GM19463 (cell line): ENCODE results near the gene SERPIND1.
"Not testable (repeated sequence)": the region's sequence is repeated elsewhere in the genome, so short reads cannot be mapped to it uniquely, and the experiment has no call there.

Source experiments
- ATAC-seq: cut with Tn5 transposase; IDR thresholded peaks from one replicate; pipeline ENCODE4 v1.9.1; 2021; ENCODE audit warnings: mild to moderate bottlenecking, moderate library complexity; ENCODE audit not compliant: unreplicated experiment

The SERPIND1 gene

DNA sequence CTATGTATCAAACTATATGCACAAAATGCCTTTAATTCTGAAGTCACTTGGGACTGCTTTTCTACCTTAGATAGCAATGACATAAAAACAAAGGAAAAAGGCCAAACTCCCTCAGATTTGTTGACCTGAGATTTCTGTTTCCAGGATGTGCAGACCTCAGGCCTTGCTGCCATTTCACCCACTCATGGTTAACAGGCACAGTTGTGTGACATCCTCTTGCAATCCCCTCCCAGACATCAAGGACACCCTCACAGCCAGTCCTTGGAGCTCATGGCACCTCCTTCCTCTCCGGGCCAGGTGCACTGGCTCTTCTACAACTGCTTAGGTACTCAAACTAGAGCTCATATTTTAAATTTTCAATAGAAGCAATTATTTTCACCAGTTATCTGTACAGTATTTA lies 37.3 kb downstream of the SERPIND1 start:
- ATAC-seq: no peak

DNA sequence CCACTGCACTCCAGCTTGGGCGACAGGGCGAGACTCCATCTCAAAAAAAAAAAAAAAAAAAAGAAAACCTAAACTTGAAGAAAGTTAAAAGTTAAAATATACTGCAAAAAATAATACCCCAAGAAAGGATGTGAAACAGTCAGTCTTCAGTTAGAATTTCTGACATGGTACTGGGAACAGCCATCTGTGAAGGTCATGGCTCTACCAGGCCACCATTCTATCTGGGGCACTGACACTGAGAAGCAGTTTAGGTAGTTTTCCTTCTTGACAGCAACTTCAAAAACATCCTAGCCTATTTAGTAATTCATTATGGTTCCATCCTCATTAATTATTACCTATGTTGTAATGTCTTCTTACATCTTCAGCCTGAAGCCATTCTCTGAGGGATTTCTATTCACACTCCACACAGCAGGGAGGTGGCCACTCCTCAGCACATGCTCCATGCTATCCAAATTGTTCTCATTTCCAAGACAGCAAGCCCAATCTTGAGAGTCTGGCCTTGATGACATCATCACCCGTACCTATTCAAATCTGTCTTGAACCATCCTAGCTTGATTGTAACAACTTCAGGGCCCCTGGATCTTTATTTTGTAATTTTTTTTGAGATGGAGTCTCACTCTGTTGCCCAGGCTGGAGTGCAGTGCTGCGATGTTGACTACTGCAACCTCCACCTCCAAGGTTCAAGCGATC lies 38.2 kb downstream of the SERPIND1 start:
- no peak for ATAC-seq

- no peak for ATAC-seq
Measured at GRCh38 chr22:20813056-20813455, 39.1 kb downstream of the SERPIND1 start.

DNA sequence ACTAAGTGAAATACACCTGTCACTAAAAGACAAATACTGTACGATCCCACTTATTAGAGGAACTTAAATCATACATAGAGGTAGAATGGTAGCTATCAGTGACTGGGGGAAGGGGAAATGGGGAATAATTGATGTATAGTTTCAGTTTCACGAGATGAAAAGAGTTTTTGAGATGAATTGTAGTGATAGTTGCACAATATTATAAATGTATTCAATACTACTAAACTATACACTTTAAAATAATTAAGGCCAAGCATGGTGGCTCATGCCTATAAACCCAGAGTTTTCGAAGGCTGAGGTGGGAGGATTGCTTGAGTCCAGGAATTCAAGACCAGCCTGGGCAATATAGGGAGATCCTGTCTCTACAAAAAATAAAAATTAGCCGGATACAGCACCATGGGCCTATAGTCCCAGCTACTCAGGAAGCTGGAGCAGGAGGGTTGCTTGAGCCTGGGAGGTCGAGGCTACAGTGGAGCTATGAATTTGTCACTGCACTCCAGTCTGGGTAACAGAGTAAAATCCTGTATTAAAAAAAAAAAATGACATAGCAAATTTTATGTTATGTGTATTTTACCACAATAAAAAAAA lies 40.4 kb downstream of the SERPIND1 start:
- ATAC-seq: no peak

DNA sequence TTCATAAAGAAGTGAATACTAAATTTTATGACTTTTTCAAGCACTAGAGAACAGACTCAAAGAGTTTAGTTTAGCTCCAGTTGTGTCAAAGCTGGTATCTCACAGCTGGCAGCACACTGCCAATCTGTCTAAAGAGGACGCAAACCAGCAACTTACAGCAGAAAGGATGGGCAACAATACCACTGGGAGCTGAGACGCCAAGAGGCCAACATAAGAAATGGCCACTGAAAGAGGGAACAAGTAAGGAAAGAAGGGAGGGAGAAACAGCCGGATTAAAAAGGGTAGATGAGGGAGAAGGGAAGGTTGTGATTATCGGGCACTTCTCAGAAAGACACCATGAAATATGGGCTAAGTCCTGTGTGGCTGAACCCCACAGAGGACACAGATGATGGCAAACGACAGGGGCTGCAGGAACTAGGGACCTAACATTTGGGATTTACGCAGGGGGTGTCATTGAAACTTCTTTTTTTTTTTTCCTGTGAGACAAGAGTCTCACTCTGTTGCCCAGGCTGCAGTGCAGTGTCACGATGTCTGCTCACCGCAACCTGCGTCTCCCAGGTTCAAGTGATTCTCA lies 41.7 kb downstream of the SERPIND1 start:
- no peak for ATAC-seq

DNA sequence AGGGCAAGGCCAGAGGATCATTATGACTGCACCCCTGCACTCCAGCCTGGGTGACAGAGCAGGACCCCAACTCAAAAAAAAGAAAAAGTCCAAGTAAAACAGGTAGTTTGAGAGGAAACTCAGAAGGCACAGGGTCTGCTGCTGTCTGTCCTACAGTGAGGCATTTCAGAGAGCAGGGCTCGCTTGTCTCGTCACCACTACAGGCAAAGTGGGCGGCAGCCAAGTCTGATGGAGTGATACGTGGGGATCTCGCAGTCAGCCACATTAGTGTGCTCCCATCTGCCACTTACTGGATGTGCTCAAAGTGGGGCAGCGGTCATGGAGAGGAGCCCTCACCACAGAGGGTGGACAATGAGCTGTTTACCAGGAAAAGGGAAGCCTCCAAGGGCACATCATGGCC lies 42.6 kb downstream of the SERPIND1 start:
- no peak for ATAC-seq

DNA sequence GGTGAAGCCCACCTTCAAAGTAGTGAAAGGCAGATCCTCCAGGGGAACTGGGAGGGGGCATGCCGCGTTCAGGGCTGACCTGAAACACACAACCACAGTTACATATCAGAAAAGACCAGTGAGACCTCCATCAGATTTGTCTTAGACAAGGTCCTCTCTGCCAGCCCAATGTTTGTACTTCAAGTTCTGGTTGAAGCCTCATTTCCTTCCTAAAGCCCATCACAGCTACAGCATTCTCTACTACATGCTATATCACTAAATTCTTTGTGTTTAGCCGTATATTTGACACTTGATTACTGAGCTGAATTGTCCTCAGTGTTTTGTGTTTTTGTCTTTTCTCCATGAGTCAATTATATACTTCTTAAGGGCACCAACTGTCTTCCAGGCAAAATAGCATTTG lies 44.6 kb downstream of the SERPIND1 start:
- no peak for ATAC-seq

DNA sequence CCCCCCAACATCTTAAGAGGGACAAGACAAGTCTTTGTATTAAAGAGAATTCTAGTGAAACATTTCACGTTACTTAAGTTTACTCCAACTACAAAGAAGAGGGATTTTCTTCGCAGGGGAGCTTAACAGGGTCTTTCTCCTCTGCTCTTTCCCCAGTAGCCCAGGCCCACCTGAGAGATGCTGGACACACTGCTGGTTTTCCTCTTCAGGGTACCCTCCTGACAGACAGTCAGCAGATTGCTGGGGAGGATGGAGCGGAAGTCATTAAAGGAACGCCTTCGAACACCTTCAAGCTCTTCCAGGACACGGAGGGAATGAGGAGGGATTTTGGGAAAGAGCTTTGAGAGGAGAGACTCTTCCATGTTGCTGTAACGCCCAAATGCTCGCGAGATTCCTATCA lies 45.6 kb downstream of the SERPIND1 start:
- no peak for ATAC-seq

DNA sequence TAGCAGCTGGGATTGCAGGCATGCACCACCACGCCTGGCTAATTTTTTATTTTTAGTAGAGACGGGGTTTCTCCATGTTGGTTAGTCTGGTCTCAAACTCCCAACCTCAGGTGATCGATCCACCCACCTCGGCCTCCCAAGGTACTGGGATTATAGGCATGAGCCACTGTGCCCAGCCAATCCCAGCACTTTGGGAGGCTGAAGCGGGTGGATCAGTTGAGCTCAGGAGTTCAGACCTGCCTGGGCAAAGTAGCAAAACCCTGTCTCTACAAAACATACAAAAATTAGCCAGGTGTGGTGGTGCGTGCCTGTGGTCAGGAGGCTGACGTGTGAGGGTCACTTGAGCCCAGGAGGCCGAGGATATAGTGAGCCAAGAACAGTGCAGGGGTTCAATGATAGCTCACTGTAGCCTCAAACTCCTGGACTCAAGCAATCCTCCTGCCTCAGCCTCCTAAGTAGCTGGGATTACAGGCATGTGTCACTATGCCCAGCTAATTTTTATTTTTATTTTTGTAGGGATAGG lies 47.9 kb downstream of the SERPIND1 start:
- ATAC-seq: not testable (repeated sequence)

DNA sequence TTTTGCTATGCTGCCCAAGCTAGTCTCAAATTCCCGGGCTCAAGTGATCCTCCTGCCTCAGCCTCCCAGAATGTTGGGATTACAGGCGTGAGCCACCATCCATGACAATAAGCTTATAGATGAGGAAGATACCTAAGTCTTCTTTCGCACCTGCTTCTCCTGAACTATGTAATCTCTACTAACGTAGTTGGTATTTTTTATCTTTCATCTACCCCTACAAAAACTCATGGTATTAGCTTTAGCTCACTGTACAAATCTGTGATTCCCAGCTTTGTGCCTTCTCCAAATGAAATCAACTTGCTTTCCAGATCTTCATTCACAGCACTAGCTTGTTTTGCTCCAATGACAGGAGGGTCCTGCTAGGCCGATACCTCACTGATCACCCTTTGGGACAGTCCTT lies 48.3 kb downstream of the SERPIND1 start:
- no peak for ATAC-seq

- no peak for ATAC-seq
Measured at GRCh38 chr22:20823264-20823663, 49.4 kb downstream of the SERPIND1 start.

- not testable (repeated sequence) for ATAC-seq
Measured at GRCh38 chr22:20825216-20825615, 51.3 kb downstream of the SERPIND1 start.

- ATAC-seq: no peak
Measured at GRCh38 chr22:20825624-20826023, 51.7 kb downstream of the SERPIND1 start.

GRCh38 chr22:20826373-20827152 lies 52.6 kb downstream of the SERPIND1 start:
- ATAC-seq: not testable (repeated sequence)

GRCh38 chr22:20829491-20830134 lies 55.7 kb downstream of the SERPIND1 start:
- ATAC-seq: no peak

DNA sequence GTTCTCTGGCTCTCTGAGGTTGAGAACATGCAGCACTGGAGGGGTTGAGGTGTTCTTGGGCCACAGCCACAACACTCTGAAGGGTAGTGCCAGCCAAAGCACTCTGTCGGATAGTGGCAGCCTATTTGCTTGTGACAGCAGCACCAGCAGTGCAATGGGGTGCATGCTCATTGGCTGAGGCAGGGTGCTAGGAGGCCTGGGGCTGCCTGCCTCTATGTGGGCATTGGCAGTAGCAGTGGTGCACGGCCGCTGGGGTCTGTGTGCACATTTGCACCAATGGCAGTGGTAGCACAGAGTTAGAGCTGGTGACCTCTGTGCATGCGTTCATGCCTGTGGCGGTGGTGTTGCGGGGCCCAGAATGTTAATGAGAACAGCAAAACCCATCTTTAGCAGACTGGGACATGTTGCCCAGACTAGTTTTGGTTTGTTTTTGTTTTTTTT lies 59.3 kb downstream of the SERPIND1 start:
- ATAC-seq: no peak

GRCh38 chr22:20834206-20834605 lies 60.3 kb downstream of the SERPIND1 start:
- no peak for ATAC-seq

DNA sequence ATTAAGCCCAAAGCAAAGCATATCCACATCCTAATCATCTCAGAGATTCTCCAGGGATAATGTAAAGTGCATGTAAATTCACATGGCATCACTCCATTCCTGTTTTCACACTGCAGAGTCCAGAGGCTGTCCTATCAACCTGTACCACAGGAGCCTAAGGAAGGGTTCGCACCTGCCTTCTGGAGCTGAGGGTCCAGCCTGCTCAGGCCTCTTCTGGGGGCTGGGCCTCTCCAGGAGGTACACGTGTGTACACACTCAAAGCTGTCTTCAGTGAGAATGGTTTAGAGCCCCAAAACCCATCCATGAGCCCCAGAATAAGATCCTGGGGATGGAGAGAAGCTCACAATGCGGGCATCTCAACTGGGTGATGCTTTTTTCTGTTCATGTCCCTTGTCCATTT lies 60.8 kb downstream of the SERPIND1 start:
- ATAC-seq: no peak
